ENCODE measurements around the gene MYMK.

MYMK gene

GRCh38 chr9:133496861-133497842 is 27.6 kb downstream of the MYMK start:
- no peak for DNase-seq

- no peak for DNase-seq
Measured at GRCh38 chr9:133495327-133496293, 29.1 kb downstream of the MYMK start.

- DNase-seq = no peak
Measured at GRCh38 chr9:133494636-133495326, 30.0 kb downstream of the MYMK start.

GRCh38 chr9:133493845-133494540 is 30.8 kb downstream of the MYMK start:
- no peak for DNase-seq

- DNase-seq = no peak
Measured at GRCh38 chr9:133493428-133493827, 31.3 kb downstream of the MYMK start.

- peak; percentile 79 for DNase-seq
Measured at GRCh38 chr9:133492061-133493021, 32.4 kb downstream of the MYMK start.

- no peak for DNase-seq
Measured at GRCh38 chr9:133491656-133491925, 33.2 kb downstream of the MYMK start.

- no peak for DNase-seq
Measured at GRCh38 chr9:133490865-133491655, 33.7 kb downstream of the MYMK start.

- no peak for DNase-seq
Measured at GRCh38 chr9:133490201-133490681, 34.5 kb downstream of the MYMK start.

- no peak for DNase-seq
Measured at GRCh38 chr9:133489253-133490190, 35.2 kb downstream of the MYMK start.

- DNase-seq = no peak
Measured at GRCh38 chr9:133488686-133489252, 36.0 kb downstream of the MYMK start.

- DNase-seq = no peak
Measured at GRCh38 chr9:133487331-133487725, 37.4 kb downstream of the MYMK start.

- DNase-seq = no peak
Measured at GRCh38 chr9:133485531-133486260, 39.1 kb downstream of the MYMK start.

GRCh38 chr9:133484671-133485437 is 39.9 kb downstream of the MYMK start:
- no peak for DNase-seq

GRCh38 chr9:133483611-133484010 is 41.1 kb downstream of the MYMK start:
- DNase-seq = no peak

GRCh38 chr9:133478851-133479711 is 45.7 kb downstream of the MYMK start, which contains the start of gene SLC2A6:
TSS of gene SLC2A6 (minus strand) at chr9:133479099. CDS start at chr9:133479059, 40 bp downstream.
- peak; percentile 85 for DNase-seq
